Natural killer cell (primary cell): ENCODE data around the gene GORASP1. TPM values are rescaled to one million over a fixed set of nuclear protein-coding genes. Genes with fewer than 3 reads are reported as not detected.

Experiments used
- ATAC-seq, 3 donors: fragments of 150-1000 bp in 2 of 3; fragments of 200-7000 bp in 1 of 3; cut with Tn5 transposase; 1 replicate in 1 of 3; 2 replicates in 2 of 3; pipeline ENCODE4 v1.10.0; 2021; ENCODE audit warnings: mild to moderate bottlenecking in 2 of 3, moderate library complexity in 2 of 3
- DNase-seq, 2 donors: peaks; one replicate each; pipeline versions ENCODE4 v3.0.0 to v3.0.0-alpha.2; 2013 to 2021; ENCODE audit warnings: mixed read lengths in 1 of 2
- H3K27ac ChIP-seq: one replicate; pipeline ENCODE4 v1.5.1; 2013; ENCODE audit warnings: mild to moderate bottlenecking, low read length
- H3K27me3 ChIP-seq: one replicate; pipeline ENCODE4 v1.6.1; 2013; ENCODE audit warnings: low read length; ENCODE audit not compliant: control insufficient read depth, insufficient read depth
- H3K36me3 ChIP-seq: one replicate; pipeline ENCODE4 v1.6.1; 2013; ENCODE audit warnings: low read length; ENCODE audit not compliant: control insufficient read depth, insufficient read depth
- H3K4me1 ChIP-seq: one replicate; pipeline ENCODE4 v1.6.1; 2013; ENCODE audit warnings: low read length; ENCODE audit not compliant: control insufficient read depth, insufficient read depth
- H3K4me3 ChIP-seq: one replicate; pipeline ENCODE4 v1.5.1; 2013; ENCODE audit warnings: low read length
- H3K9me3 ChIP-seq: one replicate; pipeline ENCODE4 v1.6.1; 2013; ENCODE audit warnings: low read length; ENCODE audit not compliant: control insufficient read depth, insufficient read depth
- H3K27ac Mint-ChIP-seq, 2 donors: one replicate each; pipeline ENCODE4 v1.8.0; 2022; ENCODE audit warnings: mild to moderate bottlenecking in 2 of 2, mixed read lengths in 2 of 2, moderate library complexity in 1 of 2
- H3K27me3 Mint-ChIP-seq, 2 donors: one replicate each; pipeline ENCODE4 v1.8.0; 2022; ENCODE audit warnings: low read depth in 2 of 2, mixed read lengths in 2 of 2
- H3K36me3 Mint-ChIP-seq: one replicate; pipeline ENCODE4 v1.8.0; 2022; ENCODE audit warnings: mixed read lengths
- H3K4me1 Mint-ChIP-seq, 2 donors: one replicate each; pipeline ENCODE4 v1.8.0; 2022; ENCODE audit warnings: mixed read lengths in 2 of 2
- H3K4me3 Mint-ChIP-seq: one replicate; pipeline ENCODE4 v1.8.0; 2022; ENCODE audit warnings: mild to moderate bottlenecking, moderate library complexity, mixed read lengths
- H3K9me3 Mint-ChIP-seq, 2 donors: one replicate each; pipeline ENCODE4 v1.8.0; 2022; ENCODE audit warnings: mixed read lengths in 2 of 2
- WGBS: methylation state at CpG from one replicate; pipeline ENCODE4 v1.1.7; 2013; ENCODE audit warnings: missing lambda C conversion rate; ENCODE audit not compliant: insufficient coverage; 5-methylcytosine and 5-hydroxymethylcytosine counted together
- intact Hi-C: fragments of 100-400 bp; cut with micrococcal nuclease; formaldehyde crosslinking; loops from one replicate; pipeline ENCODE4 v1.14.2; 2022
- total RNA-seq, 4 donors: library from RNA; stranded (reverse); fragments of 120-200 nt in 1 of 4; gene quantifications; one replicate each; pipeline versions ENCODE4 v1.2.3 to v1.2.4, GENCODE V29; 2013 to 2022
- TF ChIP-seq, protein P1 (sequence below): fragments of 200-600 bp; IDR thresholded peaks from one replicate; pipeline ENCODE4 v1.8.0; 2022; ENCODE audit warnings: antibody characterized with exemption

GORASP1 gene
- total RNA-seq, 3 donors from 2014 or later (not counting 1 experiment from before 2014, with no cell fraction given): 20.2 to 21.3 (median 20.8) TPM

DNA sequence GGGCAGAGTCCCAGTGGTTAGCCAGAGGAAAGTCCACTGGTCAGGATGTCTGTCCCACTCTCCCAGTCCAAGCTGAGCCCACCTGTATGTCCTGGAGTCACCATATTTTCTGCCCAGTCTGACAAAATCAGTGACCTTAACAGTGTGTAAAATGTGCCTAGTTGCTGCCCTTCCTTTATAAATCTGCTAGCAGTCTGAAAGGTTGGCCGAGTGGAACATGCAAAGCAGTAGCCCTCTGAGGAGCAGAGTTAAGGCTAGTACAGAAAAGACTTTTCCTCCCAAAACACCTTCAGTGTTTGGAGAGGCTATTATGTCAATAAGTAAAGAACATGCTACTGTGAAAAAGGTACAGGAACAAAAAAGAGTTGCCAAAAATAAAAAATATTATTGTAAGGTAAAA is 15.4 kb upstream of the GORASP1 start:
- Mint-ChIP-seq H3K9me3 (no peaks in the 10 kb centered on the region), H3K4me1 (peaks cover 9 to 16% of the 10 kb centered on the region in 2 donors), H3K27ac (no peak overlapping the region), H3K4me3 (no peak overlapping the region), H3K36me3 (no peaks in the 10 kb centered on the region), H3K27me3 (peaks cover 22 to 31% of the 10 kb centered on the region in 2 donors)
- no peak overlapping the region for H3K4me3 ChIP-seq
- H3K4me1 ChIP-seq: peaks cover 19% of the 10 kb centered on the region
- no peaks in the 10 kb centered on the region for H3K36me3 ChIP-seq
- no peak for ATAC-seq
- H3K27ac ChIP-seq: no peak overlapping the region
- 67% methylated on average over 1 of the region's 1 CpG for WGBS
- H3K9me3 ChIP-seq: no peaks in the 10 kb centered on the region
- no peak for DNase-seq
- intact Hi-C loops: no loop called here
- H3K27me3 ChIP-seq: no peaks in the 10 kb centered on the region
- TF ChIP-seq, protein P1, sequence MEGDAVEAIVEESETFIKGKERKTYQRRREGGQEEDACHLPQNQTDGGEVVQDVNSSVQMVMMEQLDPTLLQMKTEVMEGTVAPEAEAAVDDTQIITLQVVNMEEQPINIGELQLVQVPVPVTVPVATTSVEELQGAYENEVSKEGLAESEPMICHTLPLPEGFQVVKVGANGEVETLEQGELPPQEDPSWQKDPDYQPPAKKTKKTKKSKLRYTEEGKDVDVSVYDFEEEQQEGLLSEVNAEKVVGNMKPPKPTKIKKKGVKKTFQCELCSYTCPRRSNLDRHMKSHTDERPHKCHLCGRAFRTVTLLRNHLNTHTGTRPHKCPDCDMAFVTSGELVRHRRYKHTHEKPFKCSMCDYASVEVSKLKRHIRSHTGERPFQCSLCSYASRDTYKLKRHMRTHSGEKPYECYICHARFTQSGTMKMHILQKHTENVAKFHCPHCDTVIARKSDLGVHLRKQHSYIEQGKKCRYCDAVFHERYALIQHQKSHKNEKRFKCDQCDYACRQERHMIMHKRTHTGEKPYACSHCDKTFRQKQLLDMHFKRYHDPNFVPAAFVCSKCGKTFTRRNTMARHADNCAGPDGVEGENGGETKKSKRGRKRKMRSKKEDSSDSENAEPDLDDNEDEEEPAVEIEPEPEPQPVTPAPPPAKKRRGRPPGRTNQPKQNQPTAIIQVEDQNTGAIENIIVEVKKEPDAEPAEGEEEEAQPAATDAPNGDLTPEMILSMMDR: no peak

DNA sequence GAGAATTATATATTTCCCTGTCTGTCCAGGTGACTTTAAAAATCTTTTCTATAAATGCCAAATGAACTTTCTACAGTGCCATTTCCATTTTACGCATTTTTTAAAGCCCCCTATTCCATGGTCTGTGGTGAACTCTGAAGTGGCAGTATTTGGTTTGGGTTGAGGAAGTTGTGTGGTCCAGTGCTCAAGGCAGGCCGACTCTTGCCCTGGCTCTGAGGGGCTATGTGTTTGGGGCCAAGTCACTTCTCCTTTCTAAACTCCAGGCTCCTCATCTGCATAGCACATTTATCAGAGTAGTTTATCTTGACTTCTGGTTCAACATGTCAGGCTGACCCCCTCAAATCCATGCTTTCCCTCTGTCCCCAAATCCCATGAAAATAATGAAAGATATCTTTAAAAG is 14.2 kb upstream of the GORASP1 start:
- H3K27me3 Mint-ChIP-seq: peaks cover 22 to 31% of the 10 kb centered on the region in 2 donors
- TF ChIP-seq, protein P1: no peak
- no peak overlapping the region for H3K27ac Mint-ChIP-seq
- no peak overlapping the region for H3K27ac ChIP-seq
- no peaks in the 10 kb centered on the region for H3K36me3 Mint-ChIP-seq
- WGBS: 50% methylated on average over 1 of the region's 2 CpGs
- no peaks in the 10 kb centered on the region for H3K9me3 Mint-ChIP-seq
- no peak overlapping the region for H3K4me3 Mint-ChIP-seq
- H3K9me3 ChIP-seq: no peaks in the 10 kb centered on the region
- DNase-seq (no peak), ATAC-seq (no peak)
- no peaks in the 10 kb centered on the region for H3K36me3 ChIP-seq
- peaks cover 0 to 4% of the 10 kb centered on the region in 2 donors for H3K4me1 Mint-ChIP-seq
- H3K27me3 ChIP-seq: no peaks in the 10 kb centered on the region
- H3K4me3 ChIP-seq: no peak overlapping the region
- H3K4me1 ChIP-seq: peaks cover 9% of the 10 kb centered on the region
- intact Hi-C loops: no loop called here

DNA sequence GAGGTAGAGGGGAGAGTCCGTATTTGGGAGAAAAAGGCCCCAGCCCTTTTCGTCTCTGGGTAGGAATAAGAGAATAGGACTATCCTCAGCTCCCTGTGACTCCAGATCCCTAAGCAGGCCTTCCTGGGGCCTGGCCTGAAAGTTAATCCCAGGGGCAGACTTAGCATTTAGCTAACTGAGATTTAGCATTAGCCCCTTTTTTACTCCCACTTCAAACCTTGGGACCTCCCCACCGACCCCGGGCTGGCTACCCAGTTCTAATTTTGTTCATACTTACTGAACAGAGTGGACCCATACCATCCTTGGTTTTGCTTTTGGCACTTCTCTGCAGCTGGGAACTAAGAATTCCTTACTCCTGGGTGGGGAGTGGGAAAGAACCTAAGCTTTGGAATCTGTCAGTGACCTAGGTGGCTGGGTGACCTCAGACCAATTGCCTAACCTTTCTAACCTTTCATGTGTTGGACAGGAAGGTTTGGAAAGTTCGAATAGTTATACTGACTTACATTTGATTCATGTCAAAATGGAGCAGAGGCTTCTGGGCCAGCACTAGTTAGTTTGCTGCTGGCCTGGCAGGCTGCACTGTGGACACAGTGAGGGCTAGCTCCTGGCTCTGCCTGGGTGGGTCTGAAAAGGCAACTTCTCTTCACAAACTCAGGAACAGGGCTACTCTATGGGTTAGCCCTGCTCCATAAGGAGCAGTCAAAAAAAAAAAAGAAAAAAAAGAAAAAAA is 11.7 kb upstream of the GORASP1 start:
- ATAC-seq: no peak
- H3K27ac Mint-ChIP-seq: no peak overlapping the region
- H3K9me3 ChIP-seq: no peaks in the 10 kb centered on the region
- H3K36me3 Mint-ChIP-seq: no peaks in the 10 kb centered on the region
- no peaks in the 10 kb centered on the region for H3K36me3 ChIP-seq
- H3K4me1 Mint-ChIP-seq: no peaks in the 10 kb centered on the region
- TF ChIP-seq, protein P1: no peak
- no peak overlapping the region for H3K4me3 Mint-ChIP-seq
- H3K9me3 Mint-ChIP-seq: no peaks in the 10 kb centered on the region
- DNase-seq: no peak
- peaks cover 22 to 36% of the 10 kb centered on the region in 2 donors for H3K27me3 Mint-ChIP-seq
- peaks cover 6% of the 10 kb centered on the region for H3K4me1 ChIP-seq
- intact Hi-C loops: no loop called here
- no peak overlapping the region for H3K4me3 ChIP-seq
- no peaks in the 10 kb centered on the region for H3K27me3 ChIP-seq
- WGBS: 92% methylated on average over 5 of the region's 5 CpGs
- no peak overlapping the region for H3K27ac ChIP-seq

DNA sequence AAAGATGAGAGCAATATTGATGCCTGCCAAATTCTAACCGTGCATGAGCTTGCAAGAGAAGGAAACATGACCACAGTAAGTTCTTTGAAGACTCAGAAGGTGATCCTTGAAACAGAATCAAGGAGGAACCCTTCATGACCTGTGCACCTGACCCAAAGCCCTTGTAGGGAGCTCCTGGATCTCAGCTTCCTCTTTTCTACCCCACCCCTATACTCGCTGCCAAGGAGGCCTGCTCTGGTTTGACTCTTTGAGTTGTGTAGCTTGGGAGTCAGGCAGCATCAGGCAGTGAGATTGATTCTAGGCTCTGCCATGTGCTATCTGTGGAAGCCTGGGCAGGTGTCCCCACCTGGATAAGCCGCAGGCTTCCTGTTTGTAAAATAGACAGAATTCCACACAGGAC is 10.7 kb upstream of the GORASP1 start:
- no peak overlapping the region for H3K4me3 ChIP-seq
- H3K9me3 ChIP-seq: no peaks in the 10 kb centered on the region
- no peak for DNase-seq
- intact Hi-C loops: no loop called here
- no peak for ATAC-seq
- no peaks in the 10 kb centered on the region for H3K36me3 ChIP-seq
- H3K27me3 ChIP-seq: no peaks in the 10 kb centered on the region
- WGBS: 82% methylated on average over 3 of the region's 3 CpGs
- Mint-ChIP-seq H3K27me3 (peaks cover 22 to 42% of the 10 kb centered on the region in 2 donors), H3K4me1 (no peaks in the 10 kb centered on the region), H3K27ac (no peak overlapping the region), H3K9me3 (no peaks in the 10 kb centered on the region), H3K36me3 (no peaks in the 10 kb centered on the region), H3K4me3 (no peak overlapping the region)
- TF ChIP-seq, protein P1: no peak
- H3K4me1 ChIP-seq: peaks cover 6% of the 10 kb centered on the region
- no peak overlapping the region for H3K27ac ChIP-seq
